HT-29 (cell line): ENCODE measurements around the gene SPAG16. TPM values are rescaled to one million over a fixed set of nuclear protein-coding genes. Genes with fewer than 3 reads are reported as not detected.

Experiments
- DNase-seq: peaks from one replicate; pipeline ENCODE4 v3.0.0-alpha.2; 2015; ENCODE audit warnings: low spot score
- total RNA-seq: library from RNA; depleted of rRNA; stranded (reverse); fragments of >200 nt; shearing (Covaris generic); gene quantifications from 2 replicates; pipeline ENCODE4 v1.2.3, GENCODE V29; 2014

Gene SPAG16
- total RNA-seq, 1 experiment from 2014 or later, result 16.2 TPM

DNA sequence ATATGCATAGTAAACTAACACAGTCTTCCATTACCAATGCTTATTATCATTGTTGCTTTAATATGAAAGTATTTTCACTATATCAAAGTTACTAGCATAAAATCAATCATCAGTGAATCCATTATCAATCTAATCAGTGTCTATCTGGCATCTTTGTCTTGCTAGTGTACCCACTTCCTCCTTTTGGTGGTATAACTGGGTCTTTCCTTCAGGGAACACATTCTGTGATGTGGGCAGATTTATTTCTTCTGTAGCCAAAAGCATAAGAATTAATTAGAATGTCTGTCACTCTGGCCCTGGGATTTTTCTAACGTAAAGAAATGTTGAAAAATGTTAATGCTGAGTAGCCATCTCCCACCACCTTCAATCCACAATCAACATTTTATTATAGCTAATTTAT lies 970.8 kb downstream of the SPAG16 start:
- no peak for DNase-seq

DNA sequence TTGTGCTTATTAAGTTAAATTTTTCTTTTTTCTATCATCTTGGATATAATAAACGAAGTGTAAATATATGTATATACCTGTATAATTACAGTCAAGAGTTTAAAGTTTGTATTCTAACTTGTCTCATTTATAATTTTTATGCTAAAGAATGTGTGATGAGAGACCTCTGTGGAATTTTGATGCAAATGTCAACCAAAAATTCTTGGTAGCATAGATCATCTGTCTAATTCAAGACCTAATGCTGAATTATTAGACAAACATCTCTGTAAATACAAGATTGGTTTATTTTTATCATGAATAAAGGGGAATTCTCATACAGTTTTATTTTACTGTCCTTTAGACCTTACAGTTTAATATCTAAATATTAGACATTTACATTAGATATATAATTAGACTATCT lies 977.4 kb downstream of the SPAG16 start:
- DNase-seq, result no peak

DNA sequence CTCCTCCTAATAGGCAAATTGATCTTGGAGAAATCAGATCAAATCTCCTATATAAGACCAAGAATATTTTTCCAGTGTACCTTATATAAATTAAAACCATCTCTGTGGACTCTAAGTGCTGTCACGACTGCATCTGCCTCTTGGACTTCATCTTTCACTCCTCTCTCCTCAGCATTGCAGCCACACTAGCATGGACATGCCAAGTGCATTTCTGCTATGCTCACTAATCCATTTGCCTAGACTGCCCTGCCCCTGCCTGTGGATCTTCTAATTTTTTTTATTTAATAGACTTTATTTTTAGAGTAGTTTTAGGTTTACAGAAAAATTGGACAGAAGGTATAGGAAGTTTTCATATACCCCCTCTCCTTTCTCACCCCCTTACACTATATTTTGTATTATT lies 979.9 kb downstream of the SPAG16 start:
- no peak for DNase-seq

DNA sequence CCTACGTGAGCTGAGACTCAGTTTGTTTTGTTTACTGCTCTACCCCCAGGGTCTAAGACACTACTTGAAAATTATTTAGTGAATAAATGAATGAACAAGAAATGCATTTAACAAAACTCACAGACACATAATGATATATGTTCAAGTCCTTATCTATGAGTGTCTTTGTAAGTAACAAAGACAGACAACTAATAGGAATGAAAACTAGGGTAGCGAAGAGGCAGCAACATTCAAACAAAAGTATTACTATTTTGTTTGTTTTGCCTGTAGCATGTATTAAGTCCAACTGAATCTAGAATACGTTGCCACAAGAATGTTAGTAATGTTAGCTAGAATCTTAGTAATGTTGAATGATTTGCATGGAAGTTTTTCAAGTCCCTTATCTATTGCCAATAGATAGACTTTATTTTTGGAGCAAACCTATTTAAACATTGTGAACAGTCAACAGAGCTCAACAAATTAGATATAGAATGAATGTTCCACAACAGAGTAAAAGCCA lies 981.8 kb downstream of the SPAG16 start:
- no peak for DNase-seq

DNA sequence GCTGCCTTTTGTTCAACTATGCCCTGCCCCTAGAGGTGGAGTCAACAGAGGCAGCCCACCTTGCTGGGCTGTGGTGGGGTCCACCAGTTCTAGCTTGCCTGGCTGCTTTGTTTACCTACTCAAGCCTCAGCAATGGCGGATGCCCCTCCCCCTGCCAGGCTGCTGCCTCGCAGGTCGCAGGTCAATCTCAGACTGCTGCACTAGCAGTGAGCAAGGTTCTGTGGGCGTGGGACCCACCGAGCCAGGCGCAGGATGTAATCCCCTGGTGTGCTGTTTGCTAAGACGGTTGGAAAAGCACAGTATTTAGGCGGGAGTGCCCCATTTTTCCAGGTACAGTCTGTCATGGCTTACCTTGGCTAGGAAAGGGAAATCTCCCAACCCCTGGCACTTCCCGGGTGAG lies 993.6 kb downstream of the SPAG16 start:
- DNase-seq, result no peak

DNA sequence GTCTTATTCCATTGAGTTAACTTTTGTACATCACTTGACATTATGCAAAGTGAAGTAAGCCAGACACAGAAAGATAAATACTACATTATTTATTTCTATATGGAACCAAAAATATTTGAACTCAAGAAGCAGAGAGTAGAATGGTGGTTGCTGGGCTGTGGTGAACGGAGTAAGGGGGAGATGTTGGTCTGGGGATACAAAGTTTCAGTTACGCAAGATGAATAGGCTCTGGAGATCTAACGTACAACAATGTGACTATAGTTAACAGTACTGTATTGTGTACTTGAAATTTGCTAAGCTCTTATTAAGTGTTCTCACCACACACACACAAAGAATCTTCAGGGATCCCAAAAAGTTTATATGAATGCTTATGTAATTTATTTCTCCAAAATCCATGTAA lies 1001.7 kb downstream of the SPAG16 start:
- DNase-seq, result no peak

DNA sequence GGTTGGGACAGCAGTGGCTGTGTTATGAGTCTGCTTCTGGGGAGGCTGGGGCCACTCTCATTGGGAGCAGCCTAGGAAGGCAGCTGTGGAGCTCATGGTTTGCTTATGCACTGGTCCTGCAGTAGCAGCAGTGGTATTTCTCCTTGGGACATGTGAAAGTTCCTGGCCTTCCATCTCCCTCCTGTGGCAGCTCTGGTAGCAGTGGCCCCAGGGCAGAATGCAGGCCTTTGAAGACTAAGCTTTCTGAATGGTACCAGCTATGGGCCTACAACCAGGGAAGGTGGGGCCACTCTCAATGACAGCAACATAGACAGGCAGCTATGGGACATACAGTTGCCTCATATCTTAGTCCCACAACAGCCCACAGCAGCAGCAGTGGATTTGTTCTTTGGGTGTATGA lies 1009.3 kb downstream of the SPAG16 start:
- DNase-seq, result no peak

DNA sequence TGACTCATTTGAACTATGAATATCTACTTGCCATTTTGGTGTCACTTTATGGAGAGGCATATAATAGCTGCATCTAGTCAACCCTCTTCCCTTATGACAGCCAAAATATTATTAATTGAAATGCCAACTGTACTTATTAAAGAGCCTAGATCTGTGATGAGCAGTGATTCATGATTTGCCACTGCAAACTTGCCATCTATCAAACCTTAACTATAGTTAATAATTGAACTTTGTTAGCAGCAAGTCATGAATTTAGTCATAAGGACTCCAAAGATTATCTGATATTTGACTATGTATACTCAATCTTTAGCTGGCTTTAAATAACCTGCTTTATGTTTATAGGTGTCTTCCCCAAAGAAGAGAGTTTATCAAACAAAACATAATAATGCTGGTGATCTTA lies 1010.2 kb downstream of the SPAG16 start:
- DNase-seq, result no peak

DNA sequence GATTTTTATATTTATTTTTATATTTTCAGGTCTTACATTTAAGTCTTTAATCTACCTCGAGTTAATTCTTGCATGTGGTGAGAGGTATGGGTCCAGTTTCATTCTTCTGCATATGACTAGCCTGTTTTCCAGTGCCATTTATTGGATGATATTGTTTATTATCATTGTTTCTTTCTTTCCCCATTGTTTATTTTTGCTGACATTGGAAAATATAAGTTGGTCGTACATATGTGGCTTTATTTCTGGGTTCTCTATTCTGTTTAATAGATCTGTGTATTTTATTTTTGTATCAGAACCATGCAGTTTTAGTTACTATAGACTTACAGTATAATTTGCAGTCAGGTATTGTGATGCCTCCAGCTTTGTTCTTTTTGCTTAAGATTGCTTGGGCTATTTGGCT lies 1013.2 kb downstream of the SPAG16 start:
- DNase-seq, result no peak

DNA sequence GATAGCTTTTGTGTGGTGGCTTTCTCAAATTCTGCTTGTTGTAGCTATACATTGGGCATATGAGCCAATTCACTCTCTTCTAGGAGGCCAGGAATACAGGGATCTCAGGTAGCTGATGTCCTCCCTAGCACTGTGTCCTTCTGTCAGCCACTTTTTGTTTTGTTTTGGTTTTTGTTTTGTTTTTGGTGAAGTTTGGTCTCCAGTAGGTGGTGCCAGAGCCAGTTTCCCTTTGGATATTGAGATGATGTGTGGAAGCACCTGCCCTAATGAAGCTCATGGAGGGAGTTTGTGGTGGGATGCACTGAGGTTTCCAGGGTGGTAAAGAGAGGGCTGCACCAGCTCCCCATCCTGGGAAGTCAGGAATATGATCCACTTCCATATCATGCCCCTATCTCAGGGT lies 1026.1 kb downstream of the SPAG16 start:
- DNase-seq, result no peak

DNA sequence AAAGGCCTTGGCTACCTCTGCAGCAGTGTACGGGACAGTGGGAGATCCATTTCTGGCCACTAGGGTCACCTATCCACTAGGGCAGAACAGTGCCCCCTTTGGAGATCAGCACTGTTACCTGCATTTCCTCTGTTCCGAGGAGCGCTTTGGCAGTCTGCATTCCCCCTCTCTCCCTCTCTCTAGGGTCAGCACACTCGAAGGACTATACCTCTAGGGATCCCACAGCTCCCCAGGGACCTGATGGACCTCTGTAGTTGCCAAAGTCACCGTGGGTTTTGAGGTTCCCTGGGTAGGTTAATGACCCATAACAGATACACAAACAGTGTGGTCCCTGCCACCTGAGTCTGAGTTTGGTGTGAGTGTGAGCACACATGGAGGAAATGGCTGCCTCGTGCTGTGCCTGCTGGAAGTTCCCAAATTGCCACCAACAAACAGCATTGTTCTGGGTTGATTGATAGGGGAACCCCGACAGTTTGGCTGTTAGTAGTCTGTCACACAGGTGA lies 1026.8 kb downstream of the SPAG16 start:
- DNase-seq, result peak; percentile 9

DNA sequence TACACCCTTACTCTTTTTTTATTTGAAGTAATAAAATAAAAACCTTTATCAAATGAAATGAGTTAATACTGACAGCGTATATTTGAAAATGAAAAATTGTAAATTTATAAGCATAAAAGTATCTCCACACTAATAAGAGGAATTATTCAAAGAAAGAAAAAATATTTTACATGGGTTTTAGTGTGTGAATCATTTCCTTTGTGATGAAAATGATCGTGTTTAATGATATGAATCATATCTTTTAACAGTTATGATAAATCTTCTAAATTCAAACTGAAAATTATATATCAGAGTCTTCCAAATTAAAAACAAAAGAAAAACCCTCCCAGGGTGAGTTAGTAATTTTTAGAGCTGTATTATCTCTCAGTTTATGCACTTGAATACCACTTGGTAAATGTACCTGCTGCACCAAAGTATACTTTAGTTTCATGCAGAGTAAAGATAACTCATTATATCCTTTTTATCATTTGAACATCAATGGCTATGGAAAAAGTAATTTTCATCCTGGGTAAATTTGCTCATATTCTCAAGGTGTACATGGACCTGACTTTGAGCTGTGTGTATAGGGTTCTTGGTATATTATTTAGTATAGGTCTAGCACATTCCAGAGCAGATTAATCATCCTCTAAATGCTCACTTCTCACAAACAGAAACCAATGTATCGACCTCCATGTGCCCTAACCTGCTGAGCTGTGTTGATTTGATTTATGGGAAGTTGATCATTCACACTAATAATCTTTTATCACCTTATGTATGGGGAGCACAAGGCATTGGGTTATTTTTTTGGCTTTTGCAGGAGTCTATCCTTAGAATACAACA lies 1027.9 kb downstream of the SPAG16 start:
- DNase-seq, result no peak

DNA sequence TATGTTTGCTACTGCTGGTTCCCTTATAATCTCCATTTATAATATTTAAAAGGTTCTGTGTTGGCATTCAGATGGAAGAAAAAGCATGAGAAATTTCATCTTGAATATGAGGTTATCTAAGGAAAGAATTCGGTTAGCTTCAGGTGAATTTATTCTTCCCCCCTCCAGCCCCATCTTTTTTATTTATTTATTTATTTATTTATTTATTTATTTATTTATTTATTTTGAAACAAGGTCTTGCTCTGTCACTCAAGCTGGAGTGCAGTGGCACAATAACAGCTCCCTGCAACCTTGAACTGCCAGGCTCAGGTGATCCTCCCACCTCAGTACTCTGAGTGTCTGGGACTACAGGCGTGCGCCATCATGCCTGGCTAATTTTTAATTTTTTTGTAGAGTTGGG lies 1031.1 kb downstream of the SPAG16 start:
- no peak for DNase-seq

DNA sequence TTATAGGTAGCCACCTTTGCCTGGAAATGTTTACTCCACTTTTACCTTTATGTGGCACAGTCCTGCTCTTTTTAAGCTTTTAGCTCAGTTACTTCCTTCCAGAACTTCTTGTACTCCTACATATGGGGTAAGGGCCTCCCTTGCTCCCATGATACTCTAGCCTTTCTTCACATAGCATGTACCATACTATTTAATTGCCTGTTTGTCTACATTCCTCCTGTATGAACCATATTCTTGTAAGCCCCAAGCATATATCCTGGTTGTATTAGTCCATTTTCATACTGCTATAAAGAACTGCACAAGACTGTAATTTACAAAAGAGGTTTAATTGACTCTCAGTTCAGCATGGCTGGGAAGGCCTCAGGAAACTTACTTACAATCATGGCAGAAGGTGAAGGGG lies 1035.9 kb downstream of the SPAG16 start:
- DNase-seq, result no peak

DNA sequence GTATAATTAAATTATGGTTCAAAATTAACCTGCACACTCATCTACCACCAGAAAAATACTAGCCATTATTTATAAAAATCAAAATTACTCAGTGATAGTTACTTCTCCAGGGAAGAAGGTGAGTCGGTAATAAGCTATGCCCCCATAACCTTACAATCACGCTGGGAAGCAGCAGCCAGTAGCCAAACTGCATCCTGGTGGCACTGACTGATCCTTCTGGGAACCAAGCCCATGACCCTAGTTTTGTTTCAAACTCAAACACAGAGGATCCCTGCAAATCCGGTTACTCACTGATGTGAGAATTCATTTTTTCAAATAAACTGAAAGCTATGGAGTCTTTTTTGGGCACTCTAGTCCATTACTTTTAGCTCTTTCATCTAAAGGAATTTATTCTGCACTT lies 1038.4 kb downstream of the SPAG16 start:
- DNase-seq, result no peak

DNA sequence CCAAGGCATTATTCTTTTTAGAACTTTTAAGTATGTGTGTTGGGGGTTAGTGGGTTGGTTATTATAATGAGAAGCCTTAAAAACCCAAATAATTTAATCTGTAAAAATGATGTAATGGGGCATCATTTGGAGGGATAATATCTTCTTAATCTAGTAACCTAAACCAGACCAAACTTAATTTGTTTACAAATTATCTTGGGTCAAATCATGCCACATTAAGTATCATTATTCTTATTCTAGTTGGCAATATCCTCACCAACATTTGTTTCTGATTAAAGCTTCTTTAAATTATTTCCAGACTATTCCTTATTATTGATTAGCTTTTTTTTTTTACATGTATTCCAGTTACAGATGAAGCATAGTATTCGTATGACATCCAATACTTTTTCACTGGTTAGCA lies 1041.1 kb downstream of the SPAG16 start:
- DNase-seq, result no peak

DNA sequence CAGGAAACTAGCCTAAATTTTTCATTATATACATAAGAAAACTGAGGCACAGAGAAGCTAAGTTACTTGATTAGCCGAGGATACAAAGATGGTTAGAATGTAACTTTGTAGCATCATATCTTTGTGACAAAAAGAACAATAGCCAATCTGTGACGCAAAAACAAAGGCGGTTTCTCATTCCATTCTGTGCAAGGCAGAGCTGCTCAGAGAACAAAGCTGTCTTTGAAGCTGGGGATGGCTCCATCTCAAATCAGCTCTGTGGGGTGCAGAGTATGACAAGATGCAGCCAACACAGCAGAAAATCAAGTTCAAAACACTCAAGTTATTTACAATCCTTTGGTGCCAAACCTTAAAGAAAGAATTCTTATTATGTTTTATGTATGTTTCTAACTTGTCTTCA lies 1044.7 kb downstream of the SPAG16 start:
- DNase-seq, result no peak

DNA sequence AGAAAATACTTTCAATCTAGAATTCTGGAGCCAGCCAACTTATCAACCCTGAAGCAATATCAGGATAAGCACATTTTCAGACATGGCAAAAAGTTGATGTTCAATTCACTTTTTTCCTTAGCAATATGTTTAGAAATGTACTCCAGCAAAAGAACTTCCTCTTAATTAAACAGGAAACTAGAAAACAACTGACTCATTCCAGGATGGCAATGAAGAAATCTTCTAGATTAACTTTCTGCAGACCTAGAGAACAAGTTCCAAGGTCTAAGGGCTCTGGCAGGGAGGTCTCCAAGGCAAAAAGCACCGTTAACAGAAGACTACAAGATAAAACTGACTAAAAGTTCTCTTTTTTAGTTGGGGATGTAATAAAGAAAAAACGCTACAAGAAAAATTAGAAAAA lies 1057.4 kb downstream of the SPAG16 start:
- no peak for DNase-seq

DNA sequence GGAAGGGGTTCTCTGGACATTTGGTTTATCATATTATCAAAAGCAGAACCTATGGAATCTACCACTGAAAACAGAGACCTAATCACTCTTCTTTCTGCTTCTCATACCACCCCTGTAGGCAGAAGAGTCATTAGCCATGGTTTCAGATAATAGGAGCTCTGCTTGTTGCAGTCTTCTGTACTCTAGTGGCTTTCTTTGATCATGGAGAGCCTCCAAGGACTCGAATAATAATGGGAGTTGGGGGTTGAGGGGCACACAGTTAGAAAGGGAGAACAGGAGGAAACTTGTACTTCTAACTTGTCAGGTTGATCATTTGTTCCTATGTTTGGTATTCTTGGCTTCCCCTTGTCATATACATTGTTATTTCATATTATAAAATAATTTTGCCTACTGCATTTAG lies 1074.2 kb downstream of the SPAG16 start:
- no peak for DNase-seq

DNA sequence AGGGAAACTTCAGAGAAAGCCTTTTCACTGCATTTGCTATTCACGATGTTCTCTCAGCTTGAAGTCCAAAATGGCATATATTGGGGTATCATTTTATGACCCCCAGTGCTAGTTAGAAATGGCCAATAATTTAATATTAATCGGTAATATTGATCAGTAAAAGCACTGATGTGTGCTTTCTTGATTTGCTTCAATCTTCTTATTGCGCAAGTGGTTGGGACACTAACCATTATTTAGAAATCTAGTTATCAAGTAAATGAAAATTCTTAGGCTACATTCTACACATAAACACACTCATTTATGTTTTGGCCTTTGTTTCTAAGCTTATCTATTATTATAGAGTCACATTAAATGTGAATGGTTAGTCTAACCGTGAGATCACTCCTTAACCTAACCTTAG lies 1076.9 kb downstream of the SPAG16 start:
- DNase-seq, result no peak

DNA sequence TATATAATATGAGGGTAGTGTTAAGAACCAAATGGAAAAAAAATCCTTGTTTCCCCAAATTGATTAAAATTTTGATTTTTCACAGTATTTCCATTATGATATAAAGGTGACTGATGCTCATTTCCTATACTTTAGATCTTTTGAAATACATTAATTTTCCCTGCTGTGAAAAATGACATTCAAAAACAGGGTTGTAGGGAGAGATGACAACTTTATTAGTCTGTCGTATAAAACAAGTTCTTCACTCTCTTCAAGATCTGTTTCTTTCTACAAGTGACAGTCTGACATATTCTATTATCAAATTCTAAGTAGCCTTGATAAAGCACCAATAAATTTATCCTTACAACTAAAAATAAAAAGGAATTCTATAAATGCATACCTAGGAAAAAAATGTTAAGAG lies 1081.3 kb downstream of the SPAG16 start:
- DNase-seq, result no peak

DNA sequence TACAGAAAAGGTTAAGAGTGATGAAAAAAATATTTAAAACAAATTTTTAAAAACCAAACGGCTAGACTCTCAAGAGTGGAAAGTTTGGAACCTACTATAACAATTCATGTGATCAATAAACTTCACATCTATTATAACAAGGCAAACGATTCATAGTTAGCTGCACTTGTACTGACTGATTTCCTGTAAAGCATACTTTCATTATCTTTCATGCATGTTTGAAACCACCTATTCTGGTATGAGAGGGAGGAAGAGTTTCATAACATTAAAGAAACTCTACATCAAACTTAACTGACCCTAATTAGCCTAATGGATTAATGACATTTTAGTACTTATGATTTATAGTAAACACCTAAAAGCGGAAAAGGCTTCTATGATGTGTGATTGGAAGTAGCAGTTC lies 1082.9 kb downstream of the SPAG16 start:
- no peak for DNase-seq

DNA sequence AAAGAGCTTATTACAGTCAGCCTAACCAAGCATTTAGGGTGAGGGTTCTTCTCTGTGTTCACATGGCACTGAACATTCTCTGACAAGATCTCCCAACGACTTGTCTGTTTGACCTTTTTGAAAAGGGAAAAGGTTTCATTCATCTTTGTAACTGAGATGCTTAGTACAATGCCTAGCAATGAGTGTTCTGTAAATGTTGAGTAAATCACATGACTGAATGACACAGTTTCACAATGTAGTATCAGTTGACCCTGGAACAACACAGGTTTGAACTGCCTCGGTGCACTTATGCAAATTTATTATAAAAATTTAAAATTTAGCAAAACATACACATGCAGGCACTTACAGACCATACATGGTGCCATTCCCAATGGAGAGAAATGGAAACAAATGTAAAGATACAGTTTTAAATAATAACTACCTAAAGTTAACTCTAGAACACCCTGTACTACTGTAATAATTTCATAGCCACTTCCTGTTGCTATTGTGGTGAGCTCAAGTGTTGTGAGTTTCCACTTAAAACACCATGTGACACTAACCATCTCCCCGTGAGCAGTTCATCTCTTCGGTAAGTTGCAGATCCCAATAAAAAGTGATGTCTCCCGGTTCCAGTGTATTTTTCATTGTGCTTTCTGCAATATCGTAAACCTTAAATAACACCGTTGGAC lies 1092.5 kb downstream of the SPAG16 start:
- no peak for DNase-seq
